ENCODE data around the gene PLXDC2.

DNA sequence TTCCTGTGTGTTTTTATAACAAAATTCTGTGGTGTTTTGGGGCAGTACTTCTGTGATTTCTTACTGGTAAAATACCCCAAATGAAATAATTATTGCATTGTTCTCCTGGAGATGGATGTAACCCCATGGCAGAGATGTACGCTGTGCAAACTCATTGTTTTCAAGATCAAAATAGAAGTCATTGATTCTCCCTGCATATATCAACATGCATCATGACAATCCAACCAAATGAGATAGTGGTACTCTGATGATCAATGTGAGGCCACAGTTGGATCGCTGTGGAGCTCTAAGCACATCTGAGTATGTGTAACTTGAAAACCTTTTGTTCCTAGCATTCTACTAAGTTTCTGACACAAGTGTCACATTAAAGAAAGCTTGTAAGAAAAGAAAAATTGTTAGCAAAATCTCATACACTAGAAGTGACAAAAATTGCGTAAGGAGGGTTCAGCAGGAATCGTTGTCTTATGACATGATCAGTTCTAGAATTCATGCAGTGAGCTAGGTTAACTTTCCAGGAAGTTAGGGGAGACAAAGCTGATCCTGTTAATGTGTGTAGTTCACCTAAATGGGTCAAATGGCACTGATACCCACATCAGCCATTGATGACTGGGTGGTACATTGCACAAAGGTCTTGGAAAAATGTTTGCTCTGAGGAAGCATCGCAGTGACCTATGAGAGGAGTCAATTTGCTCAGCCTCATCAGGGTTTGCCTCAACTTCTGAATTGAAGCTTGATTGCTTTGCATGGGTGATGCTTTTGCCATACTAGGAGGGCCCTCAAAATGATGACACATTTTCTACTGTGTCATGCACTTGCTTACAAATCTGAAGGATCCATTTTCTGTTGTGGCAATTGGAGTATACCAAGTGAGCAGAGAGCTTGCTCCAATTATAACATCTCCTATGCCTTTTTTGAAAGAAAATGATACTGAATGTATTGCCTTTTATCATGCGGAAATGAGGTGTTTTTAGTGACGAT is 145.1 kb downstream of the PLXDC2 start:
- TF ChIP-seq POLR2A (IDR thresholded peaks at IDR 0.05; ENCODE audit: low read depth, low read length) (no peak), POLR2AphosphoS5 (IDR thresholded peaks at IDR 0.05; ENCODE audit: low read depth, low read length) (no peak), TAF1 (IDR thresholded peaks at IDR 0.05; ENCODE audit: low read depth, low read length) (no peak), POU2F2 (IDR thresholded peaks at IDR 0.05; ENCODE audit: low read depth, low read length) (no peak), SPI1 (IDR thresholded peaks at IDR 0.05; ENCODE audit: low read depth, low read length) (no peak)
